Endometrial microvascular endothelial cells (primary cell): Measurements from ENCODE around the gene ANKRD12. TPM values are rescaled to one million over a fixed set of nuclear protein-coding genes. Genes with fewer than 3 reads are reported as not detected.

ENCODE experiments used
- in situ Hi-C: cut with HindIII; loops from 2 replicates; pipeline ENCODE4 v1.10.0; 2017; ENCODE audit warnings: low sequenced_read_pairs, low pct_unique_long_range_greater_than_20kb; ENCODE audit errors: inconsistent ontology term
- total RNA-seq: library from RNA; depleted of rRNA; stranded (reverse); fragments of >200 nt; gene quantifications from one replicate; pipeline ENCODE4 v1.2.3, GENCODE V29; 2015; ENCODE audit errors: inconsistent ontology term

The ANKRD12 gene
- total RNA-seq, 1 donor from 2014 or later = 4.8 TPM

- in situ Hi-C loops = no loop called here
Observed at GRCh38 chr18:9104244-9104901, 32.2 kb upstream of the ANKRD12 start.

GRCh38 chr18:9105420-9105819, 31.2 kb upstream of the ANKRD12 start:
- in situ Hi-C loops = no loop called here

GRCh38 chr18:9106094-9106493, 30.5 kb upstream of the ANKRD12 start:
- in situ Hi-C loops = no loop called here

DNA sequence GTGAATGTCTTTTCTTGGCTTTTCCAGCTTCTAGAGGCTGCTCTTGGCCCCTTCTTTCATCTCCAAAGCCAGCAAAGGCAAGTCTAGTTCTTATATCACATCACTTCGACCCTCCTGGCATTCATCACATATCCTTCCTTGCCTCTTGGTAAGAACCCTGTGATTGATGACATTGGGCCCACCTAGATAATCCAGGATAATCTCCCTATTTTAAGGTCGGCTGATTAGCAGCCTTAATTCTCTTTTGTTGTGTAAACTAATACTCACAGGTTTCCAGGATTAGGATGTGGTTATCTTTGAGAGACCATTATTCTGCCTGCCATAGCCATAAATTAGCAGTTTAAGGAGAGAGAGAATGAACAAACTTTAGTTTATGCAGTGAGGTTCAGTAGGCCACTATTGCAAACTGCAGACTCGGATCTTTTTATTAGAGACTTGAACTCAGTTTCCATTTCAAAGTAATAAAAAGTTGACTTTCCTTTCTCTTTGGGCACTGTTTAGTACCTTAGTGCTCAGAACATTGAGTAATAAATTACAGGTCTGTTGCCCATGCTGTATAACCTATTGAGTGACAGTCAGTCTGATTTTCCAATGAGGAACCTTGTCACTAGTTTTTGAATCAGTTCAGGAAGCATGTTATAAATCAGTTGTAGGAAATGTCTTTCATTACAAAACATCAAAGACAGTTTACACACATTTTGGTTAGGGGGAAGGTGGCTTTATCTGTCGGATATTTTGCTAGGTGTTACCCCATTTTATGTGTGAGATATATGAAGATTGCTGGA, 29.6 kb upstream of the ANKRD12 start:
- in situ Hi-C loops = no loop called here

DNA sequence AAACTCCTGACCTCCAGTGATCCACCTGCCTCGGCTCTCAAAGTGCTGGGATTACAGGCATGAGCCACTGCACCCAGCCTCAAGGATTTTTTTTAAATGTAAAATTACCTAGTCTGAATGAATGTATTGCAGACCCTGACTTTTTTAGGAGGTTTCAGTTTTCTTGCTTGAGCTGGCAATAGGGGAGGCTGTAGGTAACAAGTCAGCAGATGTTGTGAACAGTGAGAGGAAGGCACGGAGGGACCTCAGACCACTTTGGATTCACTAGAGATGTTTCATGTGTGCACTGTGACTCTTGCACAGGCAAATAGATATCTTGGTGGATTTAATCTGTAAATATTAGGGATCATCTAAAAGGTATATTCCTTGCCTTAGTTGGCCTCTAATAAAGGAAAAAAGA, 27.7 kb upstream of the ANKRD12 start:
- in situ Hi-C loops = no loop called here

GRCh38 chr18:9109523-9109922, 27.1 kb upstream of the ANKRD12 start:
- in situ Hi-C loops = no loop called here

- in situ Hi-C loops = no loop called here
Observed at GRCh38 chr18:9113468-9114149, 23.0 kb upstream of the ANKRD12 start.

GRCh38 chr18:9115984-9116383, 20.6 kb upstream of the ANKRD12 start:
- in situ Hi-C loops = no loop called here

- in situ Hi-C loops = no loop called here
Observed at GRCh38 chr18:9117980-9118841, 18.4 kb upstream of the ANKRD12 start.

DNA sequence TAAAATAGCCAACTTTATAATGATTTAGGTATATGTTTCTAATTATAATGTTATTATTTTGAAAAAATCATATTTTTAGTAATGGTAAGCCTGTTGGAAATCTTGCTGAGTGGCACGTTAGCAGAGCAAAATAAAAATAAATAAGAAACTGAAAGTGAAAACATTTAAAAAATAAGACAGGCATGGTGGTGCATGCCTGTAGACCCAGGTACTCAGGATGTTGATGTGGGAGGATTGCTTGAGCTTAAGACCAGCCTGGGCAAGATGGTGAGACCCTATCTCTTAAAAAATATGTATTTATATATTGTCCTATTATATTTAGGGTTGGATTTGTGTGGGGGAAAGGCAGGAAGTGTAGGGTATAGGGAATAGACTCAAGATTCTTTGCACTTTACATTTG, 15.8 kb upstream of the ANKRD12 start:
- in situ Hi-C loops = no loop called here

GRCh38 chr18:9123520-9123919, 13.1 kb upstream of the ANKRD12 start:
- in situ Hi-C loops = no loop called here

GRCh38 chr18:9124824-9125223, 11.8 kb upstream of the ANKRD12 start:
- in situ Hi-C loops = no loop called here

DNA sequence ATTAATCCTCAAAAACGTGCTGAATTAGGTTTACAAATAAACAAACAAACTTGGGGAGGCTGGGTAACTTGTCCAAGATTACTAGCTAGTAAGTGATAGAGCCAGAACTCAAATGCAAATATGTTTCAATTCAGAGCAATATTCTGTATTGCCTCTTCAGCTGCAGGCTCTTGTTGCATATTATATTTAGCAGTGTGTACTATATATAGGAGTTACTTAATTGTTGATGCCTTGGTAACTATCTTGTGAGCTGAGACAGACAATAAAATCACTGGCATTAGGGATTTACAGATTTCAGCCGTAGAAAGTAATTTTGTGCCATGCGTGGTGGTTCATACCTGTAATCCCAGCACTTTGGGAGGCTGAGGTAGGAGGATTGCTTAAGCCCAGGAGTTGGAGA, 10.2 kb upstream of the ANKRD12 start:
- in situ Hi-C loops = no loop called here

DNA sequence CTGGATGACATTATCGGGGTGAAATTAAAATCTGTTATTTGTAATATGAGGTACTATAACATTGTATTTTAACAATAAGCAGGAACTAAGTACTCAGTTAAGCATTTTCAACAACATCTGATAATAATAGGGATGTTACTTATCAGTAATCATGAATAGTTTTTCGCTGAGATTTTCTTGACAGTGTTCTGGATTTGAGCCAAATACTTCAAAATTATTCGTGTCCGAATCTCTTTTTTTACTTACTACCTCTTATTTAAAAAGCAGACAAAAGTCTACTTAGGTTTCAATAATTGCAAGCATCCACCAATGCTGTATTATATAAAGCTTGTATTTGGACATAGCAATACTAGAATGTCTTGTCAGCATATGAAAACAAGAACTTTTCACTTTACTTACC, 6.4 kb upstream of the ANKRD12 start:
- in situ Hi-C loops = no loop called here

- in situ Hi-C loops = no loop called here
Observed at GRCh38 chr18:9130806-9131205, 5.8 kb upstream of the ANKRD12 start.

DNA sequence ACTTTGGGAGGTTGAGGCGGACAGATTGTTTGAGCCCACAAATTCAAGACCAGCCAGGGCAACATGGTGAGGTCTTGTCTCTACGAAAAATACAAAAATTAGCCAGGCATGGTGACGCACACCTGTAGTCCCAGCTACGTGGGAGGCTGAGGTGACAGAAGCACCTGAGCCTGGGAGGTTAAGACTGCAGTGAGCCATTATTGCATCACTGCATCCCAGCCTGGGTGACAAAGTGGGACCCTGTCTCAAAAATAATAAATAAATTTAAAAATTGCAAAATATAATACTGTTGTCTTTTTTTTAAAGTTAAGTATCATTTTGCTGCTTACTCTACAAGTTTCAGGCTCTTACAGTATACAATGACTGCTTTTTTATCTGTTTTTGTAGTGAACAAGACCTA, 4.0 kb upstream of the ANKRD12 start:
- in situ Hi-C loops = no loop called here

GRCh38 chr18:9133225-9133624, 3.4 kb upstream of the ANKRD12 start:
- in situ Hi-C loops = no loop called here

DNA sequence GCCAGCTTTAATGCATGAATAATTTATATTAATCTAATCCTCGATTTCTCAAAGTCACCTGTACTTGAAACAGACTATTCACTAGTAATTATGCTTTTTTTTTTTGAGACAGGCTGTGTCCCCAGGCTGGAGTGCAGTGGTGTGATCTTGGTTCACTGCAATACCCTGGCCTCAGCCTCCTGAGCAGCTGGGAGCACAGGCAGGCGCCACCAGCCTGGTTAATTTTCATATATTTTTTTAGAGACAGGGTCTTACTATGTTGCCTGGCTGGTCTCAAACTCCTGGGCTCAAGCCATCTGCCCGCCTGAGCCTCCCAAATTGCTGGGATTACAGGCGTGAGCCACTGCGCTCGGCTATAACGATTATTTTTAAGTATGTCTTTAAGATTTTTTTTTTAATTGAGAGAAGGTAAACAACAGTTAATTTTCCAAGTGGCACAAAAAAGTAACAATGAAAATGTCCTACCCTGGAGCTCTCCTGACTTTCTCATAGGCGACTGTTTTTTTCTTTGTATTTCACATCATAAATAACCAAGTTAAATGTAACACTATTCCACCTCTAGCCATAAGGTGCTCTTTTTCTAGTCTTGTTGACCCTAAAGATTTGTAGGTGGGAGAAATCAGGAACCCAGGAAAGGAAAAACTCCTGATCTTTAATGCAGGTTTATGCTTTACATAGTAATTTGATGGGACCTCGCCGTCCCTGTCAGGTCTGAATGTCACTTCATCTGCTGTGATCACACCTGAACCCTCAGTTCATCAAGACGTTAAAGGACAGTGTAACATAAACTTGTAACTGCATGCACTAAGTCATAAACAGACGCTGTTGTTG, 1.3 kb upstream of the ANKRD12 start:
- in situ Hi-C loops = no loop called here
